Stimulated activated CD8-positive, alpha-beta memory T cell treated with anti-CD3 and anti-CD28 coated beads, Interleukin-2, amount 100 ng/mL, for 48 hours (primary cell): Measurements from ENCODE around the gene G6PC3.
A peak's percentile ranks its signal among the peaks of the same experiment; 100 is the strongest.
"Not testable (repeated sequence)": the region's sequence is repeated elsewhere in the genome, so short reads cannot be mapped to it uniquely, and the experiment has no call there.

Experiments used
- DNase-seq, 2 donors: peaks; one replicate each; pipeline ENCODE4 v3.0.0-alpha.2; 2020; ENCODE audit warnings: low read depth in 2 of 2

The G6PC3 gene

DNA sequence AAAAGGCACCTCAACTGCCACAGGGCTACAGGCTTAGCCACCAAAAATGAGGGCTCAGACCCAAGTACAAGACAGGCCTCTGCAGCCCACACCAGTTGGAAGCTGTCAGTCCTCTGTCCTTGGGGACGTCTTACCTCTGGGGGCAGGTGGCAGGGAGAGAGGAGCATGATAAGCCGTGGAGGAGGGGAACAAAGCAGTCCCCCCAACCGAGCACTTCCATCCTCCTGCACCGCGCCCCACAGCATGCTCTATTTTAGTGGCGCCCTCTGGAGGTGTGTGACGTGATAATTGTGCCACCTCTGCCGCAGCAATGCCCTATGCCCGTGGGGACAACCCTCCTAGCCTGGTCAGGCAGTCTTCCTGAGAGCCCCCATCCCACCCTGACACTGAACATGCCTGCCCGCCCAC lies 13.6 kb downstream of the G6PC3 start:
- peak; percentile 32 to 40 for DNase-seq

- DNase-seq: no peak
Observed at GRCh38 chr17:44084921-44085320, 14.4 kb downstream of the G6PC3 start.

DNA sequence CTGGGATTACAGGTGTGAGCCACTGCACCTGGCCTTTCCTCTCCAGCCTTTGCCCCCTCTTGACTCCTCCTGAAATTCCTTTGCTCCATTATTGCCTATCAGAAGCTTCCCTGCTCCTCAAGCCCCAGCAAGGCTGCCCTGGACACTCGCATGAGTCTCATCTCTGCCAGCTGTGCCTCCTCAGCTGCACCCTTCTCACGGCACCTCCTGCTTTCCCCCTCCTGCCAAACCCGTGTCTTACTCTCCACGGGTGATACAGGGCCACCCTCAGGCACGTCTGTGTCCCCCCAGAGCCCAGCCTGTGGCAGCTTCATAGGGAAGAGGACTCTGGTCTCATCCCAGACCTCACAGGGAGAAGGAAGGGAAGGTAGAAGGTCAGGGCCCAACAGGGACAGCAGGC lies 15.4 kb downstream of the G6PC3 start:
- no peak for DNase-seq

DNA sequence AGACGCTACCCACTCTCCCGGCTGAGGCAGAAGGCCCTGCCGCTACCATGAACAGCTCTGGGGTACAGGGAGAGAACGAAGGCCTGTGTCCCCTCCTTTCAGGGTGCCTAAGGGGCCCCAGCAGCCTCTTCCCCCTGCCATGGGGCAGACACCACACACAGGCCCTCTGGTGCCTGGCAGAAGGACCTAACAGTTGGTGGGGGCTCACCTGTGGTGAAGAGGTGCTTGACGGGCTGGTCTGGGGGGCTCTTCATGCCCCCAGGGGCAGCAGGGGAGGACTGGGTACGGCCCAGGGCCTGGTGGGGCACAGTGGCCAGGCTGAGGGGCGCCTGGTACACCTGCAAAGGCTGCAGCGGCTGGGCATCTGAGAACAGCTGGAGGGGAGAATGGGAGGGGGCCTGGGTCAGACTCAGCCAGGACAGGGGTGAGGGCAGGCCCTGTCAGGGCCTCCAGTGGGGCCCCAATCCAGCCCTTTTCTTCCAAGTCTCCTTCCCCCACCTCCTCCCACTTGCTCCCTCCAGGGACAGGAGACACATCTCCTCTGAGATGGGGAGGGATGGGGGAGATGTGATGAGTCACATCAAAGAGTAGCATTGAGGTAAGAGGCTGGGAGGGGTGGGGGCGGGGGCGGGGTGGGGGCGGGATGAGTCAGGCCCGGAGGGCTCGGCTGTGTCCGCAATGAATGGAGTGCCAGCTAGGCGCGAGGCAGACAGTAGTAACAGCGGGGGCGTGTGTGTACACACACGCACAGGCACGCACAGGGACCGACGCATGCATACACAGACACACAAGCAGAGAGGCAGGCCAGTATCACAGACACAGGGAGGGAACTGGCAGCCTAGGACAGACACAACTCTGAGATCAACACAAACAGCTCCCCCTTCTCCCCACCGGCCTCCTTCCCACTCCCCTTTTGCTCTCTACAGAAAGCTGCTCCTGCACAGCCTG lies 16.1 kb downstream of the G6PC3 start:
- peak in 1 of 2 donors; percentile 32 for DNase-seq

GRCh38 chr17:44087319-44087718 lies 16.8 kb downstream of the G6PC3 start:
- no peak for DNase-seq

- DNase-seq: no peak
Observed at GRCh38 chr17:44088254-44088653, 17.7 kb downstream of the G6PC3 start.

DNA sequence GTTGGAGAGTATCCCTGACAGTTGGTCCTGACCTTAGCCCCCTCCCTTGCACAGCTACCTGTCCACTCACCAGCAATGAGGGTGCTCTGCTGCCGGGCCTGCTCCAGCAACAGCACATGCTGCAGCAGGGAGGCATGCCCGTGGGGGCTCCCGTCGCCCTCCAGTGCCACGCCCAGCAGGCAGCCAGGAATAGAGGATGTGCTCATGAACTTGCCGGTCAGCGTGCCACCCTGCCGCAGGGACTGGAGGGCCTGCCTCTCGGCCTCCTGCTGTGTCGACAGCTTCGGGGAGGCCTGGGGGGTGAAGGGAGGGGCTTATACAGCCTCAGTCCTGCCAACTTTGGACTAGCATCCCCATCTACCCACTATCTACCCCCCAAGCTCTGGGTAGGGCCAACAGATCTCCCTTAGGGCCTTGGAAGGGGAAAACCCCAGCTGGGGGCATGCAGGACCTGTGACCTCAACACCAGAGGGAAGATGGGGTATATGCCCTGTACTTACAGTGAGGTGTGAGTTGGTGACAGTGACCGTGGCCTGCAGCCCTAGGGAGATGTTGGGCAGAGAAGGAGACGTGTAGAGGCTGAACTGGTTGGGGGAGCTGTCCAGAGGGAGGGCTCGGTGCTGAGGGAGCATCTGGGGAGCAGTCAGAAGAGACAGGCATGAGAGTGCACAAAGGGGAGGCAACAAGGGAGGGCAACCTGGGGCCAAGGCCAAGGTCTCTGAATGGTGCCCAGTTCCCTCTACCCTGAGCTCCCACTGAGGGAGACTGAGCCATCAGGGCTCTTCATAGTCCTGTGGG lies 20.9 kb downstream of the G6PC3 start:
- no peak for DNase-seq

- no peak for DNase-seq
Observed at GRCh38 chr17:44092051-44092450, 21.5 kb downstream of the G6PC3 start.

DNA sequence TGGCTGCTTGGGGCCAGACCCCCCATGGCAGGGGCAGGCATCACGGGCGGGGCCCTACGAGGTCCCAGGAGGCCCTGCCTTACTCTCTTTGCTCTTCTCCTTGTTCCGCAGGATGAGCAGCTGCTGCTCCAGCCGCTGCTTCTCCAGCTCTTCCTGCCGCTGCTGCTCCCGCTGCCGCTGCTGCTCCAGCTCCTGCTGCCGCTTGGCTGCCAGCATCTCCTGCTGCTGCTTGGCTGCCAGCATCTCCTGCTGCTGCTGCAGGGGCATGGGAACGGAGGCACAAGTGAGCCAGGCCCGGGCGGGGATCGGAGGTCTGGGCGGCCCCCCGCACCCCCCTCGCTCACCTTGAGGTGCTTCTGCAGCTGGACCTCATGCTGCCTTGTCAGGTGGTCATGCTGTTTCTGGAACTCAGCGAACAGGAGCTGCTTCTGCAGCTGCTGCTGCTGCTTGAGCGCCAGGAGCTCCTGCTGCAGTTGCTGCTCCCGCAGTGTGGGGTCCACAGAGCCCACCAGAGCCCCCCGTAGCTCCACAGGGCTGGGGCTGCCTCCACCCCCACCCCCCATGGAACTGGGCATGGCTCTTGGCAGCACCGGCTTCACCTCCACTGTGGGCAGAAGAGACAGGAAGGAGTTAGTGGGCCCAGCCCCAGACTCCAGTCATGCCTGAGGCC lies 22.8 kb downstream of the G6PC3 start:
- no peak for DNase-seq

DNA sequence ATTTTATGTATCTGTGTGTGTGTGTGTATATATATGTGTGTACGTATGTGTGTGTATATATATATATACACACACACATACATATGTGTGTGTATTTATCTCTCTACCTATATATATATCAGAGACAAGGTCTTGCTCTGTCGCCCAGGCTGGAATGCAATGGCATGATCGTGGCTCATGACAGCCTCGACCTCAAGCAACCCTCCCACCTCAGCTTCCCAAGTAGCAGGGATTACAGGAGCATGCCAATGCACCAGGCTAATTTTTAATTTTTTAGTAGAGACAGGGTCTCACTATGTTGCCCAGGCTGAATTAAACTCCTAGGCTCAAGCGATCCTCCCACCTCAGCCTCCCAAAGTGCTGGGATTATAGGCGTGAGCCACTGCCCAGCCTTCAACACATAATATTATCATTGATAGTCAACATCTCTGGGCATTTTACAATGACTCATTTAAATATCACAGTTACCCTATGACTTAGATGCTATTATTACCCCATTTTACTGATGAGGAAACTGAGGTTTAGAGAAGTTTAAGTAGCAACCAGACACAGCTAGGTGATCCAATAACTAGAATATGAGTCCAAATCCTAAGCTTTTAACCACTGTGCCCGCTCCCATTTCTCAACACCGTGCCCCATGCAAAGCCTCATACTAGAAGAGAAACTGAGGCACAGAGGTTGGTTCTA lies 24.3 kb downstream of the G6PC3 start:
- no peak for DNase-seq

DNA sequence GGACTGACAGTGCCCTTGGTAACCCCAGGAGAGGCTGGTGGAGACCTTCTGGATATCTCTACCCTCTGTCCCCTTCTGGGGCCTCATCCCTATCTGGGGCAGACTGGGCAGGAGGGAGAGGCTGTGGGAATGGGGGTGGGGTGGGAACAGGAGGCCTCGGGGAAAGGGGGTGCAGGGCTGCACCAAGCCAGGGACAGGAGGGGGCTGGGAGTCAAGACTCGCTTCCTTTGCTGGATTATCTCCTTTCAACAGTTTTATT lies 24.8 kb downstream of the G6PC3 start:
- DNase-seq: no peak

DNA sequence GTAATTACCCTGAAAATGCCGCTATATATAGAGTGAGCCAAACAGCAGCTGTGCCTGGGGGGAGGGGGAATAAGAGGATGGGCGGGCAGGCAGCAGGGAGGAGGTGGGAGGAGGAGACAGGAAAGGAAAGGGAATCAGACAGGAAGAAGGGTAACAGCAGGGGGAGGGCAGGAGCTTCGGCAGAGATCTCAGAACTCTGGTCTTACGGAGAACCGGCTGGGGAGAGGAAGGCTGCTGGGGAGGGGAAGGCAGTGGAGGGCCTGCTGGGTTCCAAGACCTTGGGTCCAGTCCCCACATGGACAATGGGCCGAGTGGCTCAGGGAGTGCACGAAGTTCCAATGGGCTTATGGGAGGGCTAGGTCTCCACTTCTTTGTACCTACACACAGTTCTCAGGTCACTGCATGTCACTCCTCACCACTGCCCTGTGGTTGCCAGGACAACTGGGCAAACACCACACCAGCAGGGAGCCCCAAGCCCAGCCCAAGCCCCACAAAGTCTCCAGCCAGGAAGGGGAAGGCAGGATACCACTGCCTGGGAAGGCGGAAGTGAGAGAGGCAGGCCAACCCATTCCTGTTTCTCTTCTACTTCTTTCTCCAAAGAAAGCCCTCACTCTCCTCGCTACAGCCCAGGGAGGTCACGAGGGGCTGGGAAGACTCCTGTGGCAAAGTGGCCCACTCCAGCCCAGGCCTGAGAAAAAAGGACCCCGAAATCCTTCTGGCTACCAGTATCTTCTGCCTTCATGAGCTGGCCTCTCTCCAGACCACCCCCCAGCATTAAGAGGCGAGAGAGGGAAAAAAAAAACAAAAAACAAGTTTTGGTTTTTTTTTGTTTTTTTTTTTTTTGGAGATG lies 25.3 kb downstream of the G6PC3 start:
- no peak for DNase-seq

DNA sequence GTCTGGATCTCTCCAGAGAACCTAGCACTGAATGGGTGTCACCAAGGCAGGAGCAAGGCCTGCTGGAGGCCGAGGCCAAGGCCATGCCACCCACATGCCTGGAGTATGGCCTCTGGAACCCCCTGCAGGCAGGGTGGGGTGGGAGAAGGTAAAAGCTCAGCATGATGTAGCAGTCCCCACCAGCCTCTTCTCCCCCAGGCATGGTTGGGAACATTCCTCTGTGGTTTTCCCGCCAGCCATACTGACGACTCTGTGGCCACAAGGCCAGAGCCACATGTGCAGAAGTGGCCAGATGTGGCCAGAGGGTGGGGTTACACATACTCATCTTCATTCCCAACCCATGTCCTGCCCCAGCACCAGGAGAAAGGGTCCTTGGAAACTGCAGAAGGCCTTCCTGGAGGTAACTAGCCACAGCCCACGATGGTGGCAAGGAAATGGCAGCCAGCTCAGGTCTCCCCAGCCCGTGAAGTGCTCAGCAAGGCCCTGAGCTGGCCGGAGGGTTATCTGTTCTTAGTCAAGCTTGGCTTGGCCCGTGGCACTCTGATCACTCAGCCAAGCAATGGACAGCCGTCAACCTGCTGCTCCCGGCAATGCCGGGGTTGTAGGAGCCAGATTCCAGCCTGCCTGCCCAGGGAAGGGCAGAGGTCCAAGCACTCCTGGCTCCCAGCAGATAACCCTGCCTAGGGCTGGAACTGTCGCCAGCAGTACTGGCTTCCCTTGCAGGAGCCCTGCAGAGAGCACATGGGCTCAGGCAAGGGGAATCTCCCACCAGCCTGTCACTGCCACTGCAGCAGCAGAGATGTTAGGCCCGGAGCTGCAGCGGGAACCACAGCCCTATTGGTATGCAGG lies 26.8 kb downstream of the G6PC3 start:
- no peak for DNase-seq

- not testable (repeated sequence) for DNase-seq
Observed at GRCh38 chr17:44101858-44102257, 31.3 kb downstream of the G6PC3 start.

DNA sequence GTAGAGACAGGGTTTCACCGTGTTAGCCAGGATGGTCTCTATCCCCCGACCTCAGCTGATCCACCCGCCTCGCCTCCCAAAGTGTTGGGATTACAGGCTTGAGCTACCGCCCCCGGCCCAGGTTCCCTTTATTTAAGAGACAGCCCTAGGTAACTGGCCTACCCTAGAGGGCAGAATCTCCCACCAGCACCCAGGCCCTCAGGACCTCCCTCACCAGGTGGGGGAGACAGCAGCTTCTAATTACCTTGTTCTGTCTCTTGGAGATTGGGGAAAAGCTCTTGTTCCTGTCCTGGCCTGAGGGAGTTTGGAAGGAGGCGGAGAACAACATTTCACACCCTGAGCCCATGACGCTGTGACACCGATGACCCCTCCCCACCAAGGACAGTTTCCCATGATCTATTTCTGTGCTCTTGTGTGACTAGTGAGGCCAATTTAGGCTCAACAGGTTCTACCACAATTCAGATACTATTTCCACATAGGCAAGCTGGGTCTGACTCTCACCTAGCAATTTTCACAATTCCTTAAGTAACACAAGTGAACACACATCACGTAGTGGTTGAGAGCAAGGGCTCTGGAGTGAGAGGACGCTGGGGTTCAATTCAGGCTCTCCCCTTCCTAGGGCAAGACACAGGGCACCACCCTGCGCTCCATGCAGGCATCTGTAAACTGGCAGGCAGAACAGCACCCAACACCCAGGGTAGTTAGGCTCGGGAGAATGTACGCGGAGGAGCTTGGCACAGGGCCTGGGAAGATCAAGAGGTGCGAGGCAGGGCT lies 32.5 kb downstream of the G6PC3 start:
- no peak for DNase-seq

DNA sequence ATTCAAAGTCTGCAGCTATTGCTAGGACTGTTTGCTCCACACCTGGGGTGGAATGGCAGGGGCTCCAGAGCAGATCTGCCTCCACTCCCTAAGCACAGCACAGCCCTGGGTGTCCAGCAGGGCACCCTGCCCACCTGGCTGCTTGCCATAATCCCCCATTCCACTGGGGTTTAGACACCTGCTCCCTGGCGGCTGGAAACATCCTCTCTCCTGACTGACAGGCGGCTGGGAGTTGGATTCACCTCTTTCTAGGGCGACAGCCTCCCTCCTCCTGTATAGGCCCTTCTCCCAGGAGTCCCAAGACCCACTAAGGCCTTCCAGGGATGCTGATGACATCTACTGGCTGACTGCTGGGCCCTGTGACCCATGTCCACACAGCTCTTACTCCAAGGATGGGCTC lies 34.9 kb downstream of the G6PC3 start:
- DNase-seq: no peak

DNA sequence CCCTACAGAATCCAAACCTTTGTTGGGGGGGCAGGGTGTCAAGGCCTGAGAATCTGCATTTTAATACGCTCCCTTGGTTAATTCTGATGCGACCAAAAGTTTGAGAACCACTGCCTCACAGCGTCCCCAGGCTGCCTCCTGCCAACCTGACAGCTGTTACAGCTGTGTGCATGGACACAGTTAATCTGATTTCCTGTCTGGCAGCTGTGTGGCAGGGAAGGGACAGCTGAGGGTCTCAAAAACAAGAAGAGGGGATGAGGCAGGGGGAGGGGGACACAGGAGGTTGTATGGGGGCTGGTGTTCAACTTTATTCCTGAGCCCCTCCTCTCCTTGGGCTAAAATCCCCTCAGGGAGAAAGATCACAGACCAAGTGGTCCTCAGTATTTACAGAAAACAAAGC lies 35.4 kb downstream of the G6PC3 start:
- no peak for DNase-seq

- no peak for DNase-seq
Observed at GRCh38 chr17:44106801-44107200, 36.3 kb downstream of the G6PC3 start.
